Cardiac fibroblast (primary cell): ENCODE results near the gene RGS18.

Source experiments
- DNase-seq, 2 donors: peaks; one replicate each; pipeline versions ENCODE4 v3.0.0 to v3.0.0-alpha.2; 2010; ENCODE audit warnings: low read depth in 2 of 2
- H3K4me3 ChIP-seq, 2 donors: replicated peaks in 1 of 2; 1 replicate in 1 of 2; 2 replicates in 1 of 2; pipeline ENCODE4 v1.5.1; 2011; ENCODE audit warnings: low read depth in 2 of 2, low read length in 2 of 2, mild to moderate bottlenecking in 2 of 2, moderate library complexity in 1 of 2
- CTCF ChIP-seq: IDR thresholded peaks from one replicate; pipeline ENCODE4 v1.5.1; 2011; ENCODE audit warnings: low read depth, mild to moderate bottlenecking, low read length, inconsistent platforms

Gene RGS18

GRCh38 chr1:192170196-192170984 lies 12.1 kb downstream of the RGS18 start:
- no peak for TF ChIP-seq CTCF
- H3K4me3 ChIP-seq: no peak overlapping the region
- DNase-seq: peak in 1 of 2 donors; percentile 5

GRCh38 chr1:192171123-192171522 lies 12.9 kb downstream of the RGS18 start:
- H3K4me3 ChIP-seq: no peak overlapping the region
- TF ChIP-seq CTCF: no peak

GRCh38 chr1:192175971-192176370 lies 17.7 kb downstream of the RGS18 start:
- no peak for TF ChIP-seq CTCF
- H3K4me3 ChIP-seq: no peak overlapping the region
- DNase-seq: no peak

More at GRCh38 chr1:192171123-192171522, 12.9 kb downstream of the RGS18 start:
- no peak for DNase-seq

- no peak for DNase-seq
- TF ChIP-seq CTCF: no peak
- H3K4me3 ChIP-seq: no peak overlapping the region
These were observed 25.5 kb downstream of the RGS18 start for GRCh38 chr1:192183788-192184187.

GRCh38 chr1:192186197-192186596 lies 27.9 kb downstream of the RGS18 start:
- TF ChIP-seq CTCF: no peak
- no peak overlapping the region for H3K4me3 ChIP-seq
- no peak for DNase-seq

GRCh38 chr1:192190066-192190465 lies 31.8 kb downstream of the RGS18 start:
- TF ChIP-seq CTCF: no peak
- H3K4me3 ChIP-seq: no peak overlapping the region
- no peak for DNase-seq

GRCh38 chr1:192201303-192201702 lies 43.0 kb downstream of the RGS18 start:
- no peak for DNase-seq
- no peak for TF ChIP-seq CTCF
- H3K4me3 ChIP-seq: no peak overlapping the region
